Lung (tissue), 12 donors: ENCODE data around the gene DAAM1. TPM values are rescaled to one million over a fixed set of nuclear protein-coding genes. Genes with fewer than 3 reads are reported as not detected.

ENCODE experiments used
- ATAC-seq: fragments of 200-7000 bp; cut with Tn5 transposase; one replicate; pipeline ENCODE4 v1.9.1; 2020; ENCODE audit warnings: moderate number of reproducible peaks; ENCODE audit not compliant: insufficient read depth, low FRiP score
- DNase-seq, 3 donors: peaks; one replicate each; pipeline ENCODE4 v3.0.0-alpha.2; 2013 to 2017
- H3K27ac ChIP-seq, 2 donors: one replicate each; pipeline ENCODE4 v1.5.1; 2013; ENCODE audit warnings: mild to moderate bottlenecking in 2 of 2, moderate library complexity in 2 of 2, control low read depth in 1 of 2, inconsistent platforms in 1 of 2, low read depth in 1 of 2, low read length in 1 of 2
- H3K27me3 ChIP-seq, 3 donors: one replicate each; pipeline ENCODE4 v1.5.1; 2013; ENCODE audit warnings: low read length in 2 of 3; ENCODE audit not compliant: control insufficient read depth in 3 of 3, insufficient read depth in 3 of 3
- H3K36me3 ChIP-seq, 4 donors: one replicate each; pipeline ENCODE4 v1.5.1; 2013; ENCODE audit warnings: low read length in 4 of 4, mild to moderate bottlenecking in 1 of 4, moderate library complexity in 1 of 4; ENCODE audit not compliant: control insufficient read depth in 4 of 4, insufficient read depth in 4 of 4
- H3K4me1 ChIP-seq, 5 donors: one replicate each; pipeline ENCODE4 v1.5.1; 2013; ENCODE audit warnings: low read length in 5 of 5, mild to moderate bottlenecking in 2 of 5, moderate library complexity in 1 of 5; ENCODE audit not compliant: control insufficient read depth in 5 of 5, insufficient read depth in 5 of 5
- H3K4me3 ChIP-seq: one replicate; pipeline ENCODE4 v1.5.1; 2013; ENCODE audit warnings: mild to moderate bottlenecking, control low read depth, moderate library complexity
- H3K9ac ChIP-seq, 2 donors: one replicate each; pipeline ENCODE4 v1.5.1; 2013; ENCODE audit warnings: low read length in 2 of 2, control low read depth in 1 of 2; ENCODE audit not compliant: insufficient read depth in 1 of 2
- H3K9me3 ChIP-seq, 4 donors: one replicate each; pipeline ENCODE4 v1.5.1; 2013; ENCODE audit warnings: low read length in 3 of 4, mild to moderate bottlenecking in 1 of 4, moderate library complexity in 1 of 4; ENCODE audit not compliant: control insufficient read depth in 4 of 4, insufficient read depth in 3 of 4
- CTCF ChIP-seq: IDR thresholded peaks from 2 replicates; pipeline ENCODE4 v1.5.1; 2012; ENCODE audit warnings: mild to moderate bottlenecking; ENCODE audit errors: control extremely low read depth, extremely low read depth
- WGBS, 2 donors: extraction: QIAGEN DNeasy Blood & Tissue Kit; methylation state at CpG; one replicate each; pipeline ENCODE4 v1.1.7; 2013; 5-methylcytosine and 5-hydroxymethylcytosine counted together
- polyA plus RNA-seq, 2 donors: library from polyadenylated mRNA; stranded (reverse); fragments of 200-250 nt; gene quantifications; one replicate each; pipeline ENCODE4 v1.2.1, GENCODE V29; 2013
- total RNA-seq, 2 donors: library from RNA; depleted of rRNA in 1 of 2; stranded (reverse); fragments of >200 nt in 1 of 2; gene quantifications; one replicate each; pipeline ENCODE4 v1.2.1, GENCODE V29; 2014 to 2021
- donor health status: control.
- donor health status: control.
- donor health status: Bipolar disorder and iron deficiency.
- donor health status: healthy.
- donor health status: DM: yes; HTN: yes; CAD: no.

Gene DAAM1
- total and polyA plus RNA-seq, 4 donors = 10.3 to 84.6 (median 32.6) TPM

- Histone ChIP-seq H3K9me3 (no peaks in the 10 kb centered on the region), H3K4me1 (peaks cover 7 to 51% (median 21%) of the 10 kb centered on the region in 5 donors), H3K27ac (peak overlapping the region in 1 of 2 donors; percentile 40), H3K4me3 (no peak overlapping the region), H3K9ac (no peak overlapping the region), H3K36me3 (no peaks in the 10 kb centered on the region), H3K27me3 (no peaks in the 10 kb centered on the region)
- no peak for TF ChIP-seq CTCF
- no peak for DNase-seq
- ATAC-seq = no peak
- WGBS, 2 donors = 66 to 68% methylated on average over 5 of the region's 5 CpGs
Measured at GRCh38 chr14:59252772-59253500, 64.5 kb downstream of the DAAM1 start.

GRCh38 chr14:59253527-59253926 lies 65.1 kb downstream of the DAAM1 start:
- no peak for DNase-seq
- no peak overlapping the region for H3K9ac ChIP-seq
- H3K9me3 ChIP-seq = no peaks in the 10 kb centered on the region
- H3K4me3 ChIP-seq = no peak overlapping the region
- ATAC-seq = no peak
- H3K4me1 ChIP-seq = peaks cover 7 to 51% (median 21%) of the 10 kb centered on the region in 5 donors
- no peak for TF ChIP-seq CTCF
- H3K36me3 ChIP-seq = no peaks in the 10 kb centered on the region
- no peaks in the 10 kb centered on the region for H3K27me3 ChIP-seq
- H3K27ac ChIP-seq = peak overlapping the region in 1 of 2 donors; percentile 88

GRCh38 chr14:59254146-59254910 lies 65.9 kb downstream of the DAAM1 start:
- DNase-seq = peak; percentile 89 to 97 (median 96)
- Histone ChIP-seq H3K4me3 (no peak overlapping the region), H3K27me3 (no peaks in the 10 kb centered on the region), H3K36me3 (no peaks in the 10 kb centered on the region), H3K9me3 (no peaks in the 10 kb centered on the region), H3K27ac (peak overlapping the region; percentile 88 to 90), H3K4me1 (peaks cover 10 to 52% (median 21%) of the 10 kb centered on the region in 5 donors), H3K9ac (no peak overlapping the region)
- TF ChIP-seq CTCF = no peak
- peak; percentile 42 for ATAC-seq
- WGBS, 2 donors = 27 to 41% methylated on average over 7 of the region's 7 CpGs
